GM21825 (cell line): ENCODE data around the gene PCBP3.
"Not testable (repeated sequence)": the region's sequence is repeated elsewhere in the genome, so short reads cannot be mapped to it uniquely, and the experiment has no call there.

ENCODE experiments used
- ATAC-seq: cut with Tn5 transposase; IDR thresholded peaks from one replicate; pipeline ENCODE4 v1.9.1; 2021; ENCODE audit warnings: mild to moderate bottlenecking, moderate library complexity; ENCODE audit not compliant: unreplicated experiment

Gene PCBP3

DNA sequence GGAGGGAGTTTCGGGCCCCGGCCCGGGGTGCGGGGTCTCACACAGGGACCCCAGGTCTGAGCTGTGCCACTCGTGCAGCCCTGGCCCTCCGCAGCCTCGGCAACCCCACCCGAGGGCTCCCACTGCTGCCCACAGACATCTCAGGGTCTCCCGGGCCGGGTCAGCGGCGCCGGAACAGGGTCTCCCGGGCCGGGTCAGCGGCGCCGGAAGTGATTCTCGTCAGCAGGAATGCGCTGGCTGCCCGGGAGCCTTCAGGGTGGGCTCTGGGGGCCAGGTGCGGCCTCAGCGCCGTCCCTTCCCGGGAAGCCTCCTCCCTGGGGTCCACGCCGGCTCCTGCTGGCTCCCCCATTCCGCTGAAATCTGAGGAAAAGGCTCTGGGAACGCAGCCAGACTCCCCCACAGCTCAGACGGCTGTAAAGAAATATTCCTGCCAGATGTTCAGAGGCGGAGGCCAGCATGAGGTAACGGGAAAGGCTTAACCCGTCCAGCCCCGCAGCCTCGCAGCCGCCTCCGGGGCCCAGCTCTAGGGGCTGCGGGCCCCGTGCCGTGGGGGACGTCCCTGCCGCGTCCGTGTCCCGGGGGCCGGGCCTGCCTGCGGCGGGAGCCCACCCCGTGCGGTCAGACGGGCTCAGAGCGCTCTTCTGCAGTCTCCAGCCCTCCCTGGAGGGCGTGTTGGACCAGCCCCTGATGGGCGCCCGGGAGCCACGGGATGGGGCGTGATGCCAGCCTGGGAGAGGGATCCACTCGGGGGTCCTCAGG lies 329.4 kb downstream of the PCBP3 start:
- no peak for ATAC-seq

DNA sequence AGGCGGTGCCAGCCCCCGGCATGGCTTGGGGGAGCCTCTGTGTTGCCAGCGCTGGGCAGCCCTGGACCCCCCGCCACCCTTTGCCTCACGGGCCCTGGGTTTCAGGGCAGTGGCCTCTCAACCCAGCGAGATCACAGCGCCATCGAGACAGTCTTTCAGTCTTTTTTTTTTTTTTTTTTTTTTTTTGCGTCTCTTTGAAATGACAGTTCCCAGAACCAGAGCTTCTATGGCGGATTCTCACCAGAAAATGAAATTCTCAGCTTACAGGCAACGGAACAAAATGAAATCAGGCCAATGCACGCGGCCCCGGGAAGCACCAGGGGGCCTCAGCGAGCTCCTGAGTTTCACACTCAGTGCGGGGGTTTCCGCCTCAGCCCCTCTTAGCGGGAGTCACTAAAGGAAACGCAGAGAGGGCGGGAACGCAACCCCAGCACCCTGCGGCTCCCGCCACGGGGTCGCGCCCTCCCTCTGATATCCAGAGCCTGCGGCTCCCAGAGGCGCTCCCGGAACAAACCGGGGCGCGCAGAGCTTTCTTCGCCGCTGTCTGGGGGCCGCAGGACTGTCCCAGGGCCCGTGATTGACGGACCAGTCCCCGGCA lies 330.0 kb downstream of the PCBP3 start:
- peak; percentile 53 for ATAC-seq

DNA sequence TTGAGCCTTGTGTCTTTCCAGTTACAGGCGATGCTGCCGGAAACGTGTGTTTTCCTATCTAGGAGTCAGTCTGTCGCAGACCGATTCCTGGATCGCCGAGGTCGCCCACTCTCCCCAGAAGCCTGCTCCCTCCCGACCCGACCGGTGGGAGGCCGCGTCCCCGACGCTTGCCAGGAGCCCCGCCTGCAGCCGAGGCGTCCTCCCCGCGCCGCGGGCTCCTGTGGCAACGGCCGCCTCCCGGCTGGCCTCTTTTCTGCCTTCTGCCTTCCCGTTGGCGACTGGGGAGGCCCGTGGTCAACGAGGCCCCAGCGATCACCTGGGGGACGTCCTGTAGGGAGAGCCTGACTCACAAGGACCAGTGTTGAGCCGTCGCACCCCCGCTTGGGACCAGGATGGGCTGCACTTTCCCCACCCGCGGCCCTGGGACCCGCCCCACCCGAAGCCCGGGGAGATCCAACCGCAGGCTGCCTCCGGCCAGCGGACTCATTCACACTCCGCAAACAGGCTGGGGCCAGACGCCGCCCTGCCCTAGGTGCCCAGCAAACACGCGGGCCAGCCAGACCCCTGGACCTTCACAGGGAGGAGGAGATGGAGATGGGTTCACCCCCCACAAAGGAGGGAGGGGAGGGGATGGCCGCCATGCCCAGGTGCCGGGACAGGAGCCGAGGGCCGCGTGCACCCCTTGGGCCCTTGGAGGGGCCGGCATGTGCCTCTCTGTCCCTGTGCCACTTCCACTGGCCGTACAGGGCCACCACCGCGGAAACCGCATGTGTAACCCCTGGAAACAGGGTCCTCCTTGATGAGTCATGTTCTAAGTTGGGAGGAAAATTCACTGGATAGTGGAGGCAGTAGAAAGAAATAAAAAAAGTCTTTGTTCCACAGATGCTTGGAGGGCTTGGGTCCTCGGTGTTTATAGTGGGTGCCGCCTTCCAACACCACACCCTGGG lies 330.8 kb downstream of the PCBP3 start:
- peak; percentile 14 for ATAC-seq

DNA sequence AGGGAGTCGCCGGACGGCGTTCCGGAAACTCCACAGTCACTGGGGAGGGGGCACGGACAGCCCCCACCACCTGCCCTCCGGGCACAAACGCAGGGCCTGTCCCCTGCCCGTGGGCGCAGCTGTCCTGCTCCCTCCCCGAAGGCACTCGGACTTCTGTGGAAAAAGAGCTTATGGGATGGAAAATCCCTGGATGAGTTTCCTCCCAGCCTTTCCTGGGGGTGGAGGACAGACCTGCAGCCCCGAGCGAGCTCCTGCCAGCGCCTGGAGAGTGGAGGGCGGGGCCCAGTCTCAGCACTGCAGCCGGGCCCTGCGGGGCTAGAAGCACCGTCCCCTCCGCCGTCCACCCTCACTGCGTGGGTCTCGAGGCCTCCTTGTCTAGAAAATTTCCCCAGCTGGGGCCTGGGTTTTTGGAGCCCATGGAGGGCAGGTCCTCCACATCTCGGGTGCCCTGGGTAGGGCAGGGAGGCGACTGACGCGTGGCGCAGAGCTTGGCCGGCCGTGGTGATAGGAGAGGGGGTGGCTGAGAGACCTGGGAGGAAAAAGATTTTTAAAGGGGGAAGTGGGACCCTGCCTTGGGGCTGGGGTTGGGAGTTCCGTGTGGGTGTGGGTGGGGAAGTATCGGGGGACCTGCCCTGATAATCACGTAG lies 331.6 kb downstream of the PCBP3 start:
- no peak for ATAC-seq

DNA sequence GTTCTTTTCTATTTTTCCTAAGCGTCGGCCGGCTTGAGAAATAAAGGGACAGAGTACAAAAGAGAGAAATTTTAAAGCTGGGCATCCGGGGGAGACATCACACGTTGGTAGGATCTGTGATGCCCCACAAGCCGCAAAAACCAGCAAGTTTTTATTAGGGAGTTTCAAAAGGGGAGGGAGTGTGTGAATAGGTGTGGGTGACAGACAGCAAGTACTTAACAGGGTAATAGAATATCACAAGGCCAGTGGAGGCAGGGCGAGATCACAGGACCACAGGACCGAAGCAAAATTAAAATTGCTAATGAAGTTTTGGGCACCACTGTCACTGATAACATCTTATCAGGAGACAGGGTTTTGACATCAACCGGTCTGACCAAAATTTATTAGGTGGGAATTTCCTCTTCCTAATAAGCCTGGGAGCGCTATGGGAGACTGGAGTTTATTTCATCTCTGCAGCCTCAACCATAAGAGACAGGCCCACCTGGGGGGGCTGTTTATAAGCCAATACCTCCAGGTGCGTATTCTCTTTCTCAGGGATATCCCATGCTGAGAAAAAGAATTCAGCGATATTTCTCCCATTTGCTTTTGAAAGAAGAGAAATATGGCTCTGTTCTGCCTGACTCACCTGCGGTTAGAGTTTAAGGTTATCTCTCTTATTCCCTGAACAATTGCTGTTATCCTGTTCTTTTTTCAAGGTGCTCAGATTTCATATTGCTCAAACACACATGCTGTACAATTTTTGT lies 332.3 kb downstream of the PCBP3 start:
- not testable (repeated sequence) for ATAC-seq

- no peak for ATAC-seq
These were observed 333.3 kb downstream of the PCBP3 start for GRCh38 chr21:45976701-45977311.

- no peak for ATAC-seq
These were observed 333.9 kb downstream of the PCBP3 start for GRCh38 chr21:45977396-45977795.

- ATAC-seq: no peak
These were observed 335.7 kb downstream of the PCBP3 start for GRCh38 chr21:45979141-45979631.

DNA sequence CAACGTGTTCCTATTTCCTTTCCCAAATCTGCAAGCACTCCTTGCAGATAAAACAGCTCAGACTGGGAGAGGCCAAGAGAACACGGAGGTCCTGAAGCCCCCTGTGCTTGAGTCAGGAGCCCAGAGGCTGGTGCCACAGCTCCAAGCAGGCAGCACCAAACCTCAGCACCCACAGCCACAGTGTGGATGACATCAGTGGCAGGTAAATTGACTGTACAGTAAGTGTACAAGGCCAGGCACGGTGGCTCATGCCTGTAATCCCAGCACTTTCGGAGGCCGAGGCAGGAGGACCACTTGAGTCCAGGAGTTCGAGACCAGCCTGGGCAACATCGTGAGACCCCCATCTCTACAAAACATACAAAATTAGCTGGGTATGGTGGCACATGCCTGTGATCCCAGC lies 336.1 kb downstream of the PCBP3 start:
- no peak for ATAC-seq

GRCh38 chr21:45980271-45980670 lies 336.7 kb downstream of the PCBP3 start:
- ATAC-seq: no peak

- ATAC-seq: no peak
These were observed 337.2 kb downstream of the PCBP3 start for GRCh38 chr21:45980697-45981096.

DNA sequence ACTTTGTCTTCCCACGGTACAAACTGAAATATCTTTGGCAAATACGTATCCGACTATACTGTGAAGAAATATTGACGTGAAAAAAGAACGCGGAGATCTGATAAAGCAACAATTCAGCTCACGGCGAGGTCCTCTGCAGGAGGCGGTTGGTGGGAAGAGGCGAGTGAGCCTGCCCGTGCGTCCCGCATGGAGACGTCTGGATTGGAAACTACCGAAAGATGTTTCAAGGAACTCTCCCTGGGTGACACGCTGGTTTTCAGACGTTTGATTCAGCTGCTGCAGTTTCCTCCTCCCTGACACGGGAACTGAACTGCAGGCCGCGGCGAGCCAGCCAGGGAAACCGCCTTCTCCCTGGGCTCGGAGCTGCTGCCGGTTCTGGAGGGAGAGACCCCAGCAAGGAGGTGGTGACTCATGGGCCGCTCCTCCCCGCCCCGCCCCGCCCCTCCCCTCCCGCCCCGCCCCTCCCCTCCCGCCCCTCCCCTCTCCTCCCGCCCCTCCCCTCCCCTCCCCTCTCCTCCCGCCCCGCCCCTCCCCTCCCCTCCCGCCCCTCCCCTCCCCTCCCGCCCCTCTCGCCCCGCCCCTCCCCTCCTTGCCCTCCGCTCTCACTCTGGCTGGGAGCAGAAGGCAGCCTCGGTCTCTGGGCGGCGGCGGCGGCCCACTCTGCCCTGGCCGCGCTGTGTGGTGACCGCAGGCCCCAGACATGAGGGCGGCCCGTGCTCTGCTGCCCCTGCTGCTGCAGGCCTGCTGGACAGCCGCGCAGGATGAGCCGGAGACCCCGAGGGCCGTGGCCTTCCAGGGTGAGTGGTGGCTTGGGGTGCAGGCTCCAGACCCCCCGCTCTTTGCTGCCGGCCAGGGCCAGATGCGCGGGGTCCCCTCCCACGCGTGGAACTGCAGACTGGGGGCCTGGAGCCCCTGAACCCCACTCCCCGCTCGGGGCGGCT lies 337.9 kb downstream of the PCBP3 start, which contains the start of gene COL6A1:
COL6A1 (plus strand) TSS at position 620 of the 941 bp plus-strand sequence; CDS start at position 701, 81 bp downstream.
- ATAC-seq: no peak

- no peak for ATAC-seq
These were observed 338.7 kb downstream of the PCBP3 start for GRCh38 chr21:45982092-45982757.

DNA sequence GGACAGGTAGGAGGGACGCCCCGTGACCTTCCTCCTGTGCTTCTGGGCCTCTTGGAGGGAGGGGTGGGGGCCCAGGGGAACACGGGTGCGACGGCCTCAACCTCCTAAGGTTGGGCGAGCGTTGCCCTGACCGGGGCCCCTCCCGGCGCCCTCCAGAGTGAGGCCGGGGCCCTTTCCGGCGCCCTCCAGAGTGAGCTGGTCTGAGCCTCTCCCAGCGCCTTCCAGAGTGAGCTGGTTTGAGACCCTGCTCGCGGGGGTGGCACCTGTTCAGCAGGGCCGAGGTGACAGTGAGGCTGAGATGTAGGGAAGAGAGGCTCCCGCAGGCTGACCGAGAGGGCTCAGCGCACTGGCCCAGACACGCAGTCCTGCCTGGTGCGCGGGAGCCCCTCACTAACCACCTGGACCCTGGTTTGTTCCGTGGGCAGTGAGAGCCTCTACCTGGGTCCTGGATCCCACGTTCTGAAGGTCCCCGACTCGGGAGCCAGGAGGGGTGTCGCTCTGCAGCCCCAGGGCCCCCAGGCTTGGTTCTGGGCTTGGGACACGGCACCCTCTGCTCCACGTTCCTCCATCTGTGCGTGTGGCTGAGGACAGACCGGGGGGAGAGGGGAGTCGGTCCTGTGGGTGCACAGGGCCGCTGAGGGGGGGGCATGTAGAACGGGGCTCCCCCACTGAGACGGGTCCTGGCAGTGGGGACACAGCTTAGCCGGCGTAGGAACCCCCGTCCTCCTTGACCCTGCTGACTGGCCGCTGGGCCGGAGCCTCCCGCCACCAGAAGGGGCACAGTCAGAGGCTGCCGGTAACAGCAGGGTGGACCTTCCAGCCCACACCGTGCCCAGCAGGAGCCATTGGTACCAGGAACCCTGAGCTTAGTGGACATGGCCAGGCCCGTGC lies 339.5 kb downstream of the PCBP3 start:
- no peak for ATAC-seq

DNA sequence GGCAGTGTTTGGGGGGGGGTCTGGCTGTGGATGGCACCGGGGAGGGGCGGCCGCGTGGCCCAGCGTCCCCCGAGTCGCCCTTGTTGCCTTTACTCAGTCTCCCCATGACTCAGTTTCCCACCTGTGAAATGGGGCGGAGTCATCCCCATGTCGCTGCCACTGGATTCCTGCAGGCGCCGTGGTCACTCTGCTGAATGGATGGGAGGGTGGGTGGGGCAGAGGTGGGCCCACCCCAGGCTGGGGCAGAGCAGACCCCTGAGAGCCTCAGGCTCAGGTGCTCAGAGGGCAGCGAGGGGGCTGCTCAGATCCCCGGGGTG lies 340.1 kb downstream of the PCBP3 start:
- no peak for ATAC-seq

- no peak for ATAC-seq
These were observed 340.5 kb downstream of the PCBP3 start for GRCh38 chr21:45983981-45984551.

DNA sequence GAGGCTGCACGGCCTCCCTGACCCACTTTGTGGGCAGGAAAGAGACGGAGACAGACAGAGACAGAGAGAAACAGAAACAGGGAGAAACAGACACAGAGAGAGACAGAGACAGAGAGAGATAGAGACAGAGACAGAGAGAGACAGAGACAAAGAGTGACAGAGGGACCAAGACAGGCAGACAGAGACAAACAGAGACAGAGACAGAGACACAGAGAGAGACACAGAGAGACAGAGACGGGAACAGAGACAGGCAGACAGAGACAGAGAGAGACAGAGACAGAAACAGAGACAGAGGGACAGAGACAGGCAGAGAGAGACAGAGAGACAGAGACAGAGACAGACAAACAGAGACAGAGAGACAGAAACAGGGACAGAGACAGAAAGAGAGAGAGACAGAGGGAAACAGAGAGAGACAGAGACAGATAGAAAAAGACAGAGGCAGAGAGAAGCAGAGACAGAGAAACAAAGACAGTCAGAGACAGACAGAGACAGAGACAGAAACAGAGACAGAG lies 341.1 kb downstream of the PCBP3 start:
- no peak for ATAC-seq
